Measurements from ENCODE around the gene RNH1. TPM values are rescaled to one million over a fixed set of nuclear protein-coding genes. Genes with fewer than 3 reads are reported as not detected.
A peak's percentile ranks its signal among the peaks of the same experiment; 100 is the strongest.

The RNH1 gene
- total RNA-seq, 1 experiment from 2014 or later, result 60.0 TPM

DNA sequence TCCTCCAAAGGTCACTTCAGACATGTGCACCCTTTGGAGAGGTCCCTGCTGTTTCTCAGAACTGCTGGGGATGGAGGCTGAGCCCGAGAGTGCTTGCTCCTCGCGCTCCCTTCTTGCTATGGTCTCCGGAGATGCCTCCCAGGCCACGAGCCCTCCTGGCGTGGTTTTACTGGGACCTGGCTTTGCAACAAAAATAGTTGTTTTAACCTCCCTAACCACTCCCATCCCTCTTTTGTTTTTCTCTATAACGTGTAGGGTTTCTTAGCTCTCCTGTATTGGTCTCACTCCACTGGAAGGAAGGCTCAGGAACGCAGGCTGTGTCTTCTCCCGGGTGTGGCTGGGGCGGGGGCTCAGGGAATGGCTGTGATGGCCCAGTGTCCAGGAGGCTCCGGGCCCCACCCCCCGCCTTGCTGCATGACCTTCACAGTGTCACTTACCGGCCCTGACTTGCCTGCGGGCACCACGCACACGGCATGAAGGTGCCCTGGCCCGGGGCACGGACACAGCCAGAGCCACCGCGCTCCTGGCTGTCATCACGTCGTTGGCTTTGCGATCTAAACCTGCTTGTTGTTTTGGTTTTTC is 51.4 kb downstream of the RNH1 start:
- Histone ChIP-seq H4K91ac (ENCODE audit: insufficient read length, low read depth, low read length) (no peak overlapping the region), H3K23me2 (ENCODE audit: insufficient read length, low read depth, low read length, poor library complexity, severe bottlenecking) (peaks cover 7% of the 10 kb centered on the region), H3K27ac (ENCODE audit: insufficient read length, low read depth, low read length) (no peak overlapping the region), H3K4me1 (ENCODE audit: insufficient read depth, low read length) (no peaks in the 10 kb centered on the region), H2BK15ac (ENCODE audit: low read depth, low read length) (no peak overlapping the region), H2BK20ac (ENCODE audit: low read depth, low read length, poor library complexity, severe bottlenecking) (no peak overlapping the region), H3K4ac (ENCODE audit: low read depth, low read length) (no peak overlapping the region), H2AFZ (ENCODE audit: low read length) (no peak overlapping the region), H3K79me2 (ENCODE audit: insufficient read depth, low read length) (peaks cover 17% of the 10 kb centered on the region; the same call in 1 of the 2 replicates), H3T11ph (ENCODE audit: low read length) (no peak overlapping the region), H3K4me2 (ENCODE audit: insufficient read depth, insufficient read length, low read length) (no peak overlapping the region), H3K9me3 (ENCODE audit: control insufficient read depth, low read depth, low read length) (no peaks in the 10 kb centered on the region), H3K27me3 (ENCODE audit: insufficient read depth, low read length) (no peaks in the 10 kb centered on the region), H4K5ac (ENCODE audit: insufficient read length, low read depth, low read length) (no peak overlapping the region), H2BK120ac (ENCODE audit: low read depth, low read length, poor library complexity, severe bottlenecking) (no peak overlapping the region), H2AK5ac (ENCODE audit: insufficient read length, low read length) (no peak overlapping the region), H4K8ac (replicated peaks; ENCODE audit: insufficient read length, low read depth, low read length) (no peak overlapping the region), H3K23ac (ENCODE audit: insufficient read length, low read depth, low read length) (no peak overlapping the region), H3K79me1 (ENCODE audit: insufficient read depth, low read depth, low read length, poor library complexity, severe bottlenecking) (peaks cover 7% of the 10 kb centered on the region), H4K20me1 (ENCODE audit: control insufficient read depth, insufficient read depth, insufficient read length) (no peaks in the 10 kb centered on the region), H3K56ac (ENCODE audit: insufficient read length, low read depth, low read length) (no peak overlapping the region), H3K9ac (ENCODE audit: extremely low read depth, insufficient read length, low read length) (no peak overlapping the region), H3K14ac (ENCODE audit: insufficient read depth, low read length) (no peak overlapping the region), H2BK5ac (ENCODE audit: insufficient read length, low read length) (no peak overlapping the region), H2BK12ac (ENCODE audit: insufficient read length, low read depth, low read length) (no peak overlapping the region), H3K18ac (ENCODE audit: insufficient read length, low read depth, low read length) (no peak overlapping the region)
- no peak for DNase-seq
- Mint-ChIP-seq H3K36me3 (ENCODE audit: insufficient read depth in 1 of 3, low read depth in 3 of 3) (peaks cover 16 to 53% (median 44%) of the 10 kb centered on the region in 3 experiments; a peak in 6 of 7 replicates), H3K4me3 (no peak overlapping the region), H3K9me3 (peaks cover 0 to 2% of the 10 kb centered on the region in 2 experiments; a peak in 1 of 5 replicates), H3K27ac (peak overlapping the region in 1 of 3 experiments; percentile 98; a peak in 2 of 7 replicates), H3K27me3 (ENCODE audit: low read depth) (no peaks in the 10 kb centered on the region), H3K4me1 (peaks cover 43 to 44% of the 10 kb centered on the region in 2 experiments)
- WGBS (ENCODE audit: extremely low coverage, insufficient read length, low lambda C conversion rate), result no CpG with 5 or more reads among the region's 23 CpGs
- TF ChIP-seq CTCF (conservative IDR thresholded peaks at IDR 0.05), result no peak
